Endothelial cell of umbilical vein (primary cell): Measurements from ENCODE around the gene FAM53B. TPM values are rescaled to one million over a fixed set of nuclear protein-coding genes. Genes with fewer than 3 reads are reported as not detected.

Experiments used
- BruUV-seq: library from RNA; stranded (reverse); fragments of 400-500 nt; replicated peaks from 2 replicates; lab custom pipeline; 2021; lab: Mats Ljungman, UMichigan
- CTCF ChIA-PET: fragments of 300-600, 350-600 bp; sonication (Branson Sonifier 250); formaldehyde crosslinking; loops from one replicate; lab custom pipeline; 2021; ENCODE audit warnings: antibody characterized with exemption, inconsistent platforms; lab: Charles Lee
- POLR2A ChIA-PET: fragments of 300-600, 350-600 bp; sonication (Branson Sonifier 250); formaldehyde crosslinking; loops from one replicate; lab custom pipeline; 2021; ENCODE audit warnings: antibody characterized with exemption, inconsistent platforms; lab: Charles Lee
- DNase-seq: peaks from one replicate; pipeline ENCODE4 v3.0.0-alpha.2; 2011; ENCODE audit warnings: low read depth, low spot score
- FAIRE-seq: peaks from 2 replicates; lab custom pipeline; 2011; peaks lifted over from hg19 to GRCh38; lab: Jason Lieb, UNC
- H2AFZ ChIP-seq: 2 replicates; pipeline ENCODE4 v1.6.0; 2012; ENCODE audit warnings: low read depth, low read length, control low read depth, inconsistent platforms
- H3K27ac ChIP-seq: 2 replicates; pipeline ENCODE4 v1.5.1; 2011; ENCODE audit warnings: low read depth, mild to moderate bottlenecking, control low read depth, low read length, moderate library complexity; ENCODE audit not compliant: insufficient read depth
- H3K27me3 ChIP-seq, 2 experiments: 2 replicates each; pipeline versions ENCODE4 v1.6.0 to v1.6.1; 2011; ENCODE audit warnings: low read length in 2 of 2, mixed read lengths in 1 of 2; ENCODE audit not compliant: control insufficient read depth in 2 of 2, insufficient read depth in 2 of 2
- H3K36me3 ChIP-seq, 2 experiments: 2 replicates in 1 of 2; 3 replicates in 1 of 2; pipeline ENCODE4 v1.5.1; 2011; ENCODE audit warnings: low read length in 2 of 2, mild to moderate bottlenecking in 1 of 2, moderate library complexity in 1 of 2; ENCODE audit not compliant: control insufficient read depth in 2 of 2, insufficient read depth in 2 of 2; ENCODE audit errors: extremely low read depth in 1 of 2
- H3K4me1 ChIP-seq: 3 replicates; pipeline ENCODE4 v1.5.1; 2011; ENCODE audit warnings: mild to moderate bottlenecking, low read length; ENCODE audit not compliant: control insufficient read depth, insufficient read depth; ENCODE audit errors: extremely low read depth
- H3K4me2 ChIP-seq: 2 replicates; pipeline ENCODE4 v1.6.1; 2011; ENCODE audit warnings: low read length, control low read depth, mixed read lengths; ENCODE audit not compliant: insufficient read depth
- H3K4me3 ChIP-seq, 3 experiments: fragments of 200-600 bp in 1 of 3; sonication (generic), shearing (Covaris generic) in 1 of 3; replicated peaks in 1 of 3; 2 replicates each; pipeline ENCODE4 v1.5.1; 2011 to 2016; ENCODE audit warnings: control low read depth in 3 of 3, low read length in 3 of 3, mild to moderate bottlenecking in 2 of 3, inconsistent platforms in 1 of 3, low read depth in 1 of 3, moderate library complexity in 1 of 3; ENCODE audit not compliant: insufficient read depth in 1 of 3
- H3K79me2 ChIP-seq: 2 replicates; pipeline ENCODE4 v1.6.0; 2012; ENCODE audit warnings: low read length, inconsistent platforms; ENCODE audit not compliant: control insufficient read depth, insufficient read depth
- H3K9ac ChIP-seq: replicated peaks from 2 replicates; pipeline ENCODE3; 2011; ENCODE audit warnings: low read length, control low read depth; ENCODE audit not compliant: insufficient read depth; ENCODE audit errors: extremely low read depth
- H3K9me1 ChIP-seq: replicated peaks from 3 replicates; pipeline ENCODE4 v1.6.0; 2011; ENCODE audit warnings: mild to moderate bottlenecking, low read length; ENCODE audit not compliant: control insufficient read depth, insufficient read depth; ENCODE audit errors: extremely low read depth
- H3K9me3 ChIP-seq: replicated peaks from 2 replicates; pipeline ENCODE4 v1.5.1; 2012; ENCODE audit warnings: low read length, inconsistent platforms; ENCODE audit not compliant: control insufficient read depth, insufficient read depth
- H4K20me1 ChIP-seq: replicated peaks from 2 replicates; pipeline ENCODE3; 2011; ENCODE audit warnings: mild to moderate bottlenecking, low read length; ENCODE audit not compliant: control insufficient read depth, insufficient read depth; ENCODE audit errors: extremely low read depth
- EZH2 ChIP-seq: IDR thresholded peaks from 2 replicates; pipeline ENCODE4 v1.6.1; 2012; ENCODE audit warnings: borderline replicate concordance, low read depth, mild to moderate bottlenecking, moderate library complexity, low read length, inconsistent platforms; ENCODE audit not compliant: severe bottlenecking
- FOS ChIP-seq: IDR thresholded peaks from 2 replicates; pipeline ENCODE4 v1.6.1; 2011; ENCODE audit warnings: mild to moderate bottlenecking, low read length, moderate library complexity, borderline replicate concordance; ENCODE audit not compliant: insufficient read depth
- GATA2 ChIP-seq: IDR thresholded peaks from 2 replicates; pipeline ENCODE4 v1.7.0; 2011; ENCODE audit warnings: low read depth, mild to moderate bottlenecking, moderate library complexity, mixed read lengths, low read length; ENCODE audit not compliant: insufficient read length, insufficient read depth
- JUN ChIP-seq: IDR thresholded peaks from 2 replicates; pipeline ENCODE4 v1.6.1; 2011; ENCODE audit warnings: borderline replicate concordance, low read depth; ENCODE audit not compliant: insufficient read length, insufficient read depth
- MAX ChIP-seq: IDR thresholded peaks from 2 replicates; pipeline ENCODE4 v1.6.1; 2011; ENCODE audit not compliant: insufficient read depth, insufficient read length
- MYC ChIP-seq: IDR thresholded peaks from one replicate; pipeline ENCODE4 v1.6.1; 2011; ENCODE audit warnings: mild to moderate bottlenecking, low read depth, low read length
- POLR2A ChIP-seq: IDR thresholded peaks from 2 replicates; pipeline ENCODE4 v1.6.1; 2012; ENCODE audit warnings: low read depth, mild to moderate bottlenecking, control low read depth, low read length
- POLR2AphosphoS5 ChIP-seq: IDR thresholded peaks from 2 replicates; pipeline ENCODE4 v1.6.1; 2012; ENCODE audit warnings: low read depth, mild to moderate bottlenecking, control low read depth, low read length, moderate library complexity; ENCODE audit not compliant: insufficient read depth
- dilution Hi-C: fragments of 300-500 bp; cut with MboI; formaldehyde crosslinking; loops from one replicate; pipeline ENCODE4 v1.15.0; 2019; ENCODE audit warnings: low sequenced_read_pairs; ENCODE audit not compliant: extremely low pct_ligation_motif_present
- intact Hi-C: fragments of 100-400 bp; cut with micrococcal nuclease; formaldehyde crosslinking; loops from one replicate; pipeline ENCODE4 v1.10.0; 2022
- polyA plus RNA-seq, 4 experiments: library from polyadenylated mRNA; depleted of rRNA in 3 of 4; stranded (reverse) in 3 of 4; unstranded in 1 of 4; fragments of >200 nt; gene quantifications; 2 replicates each; pipeline versions ENCODE4 v1.2.1 to v1.2.3, GENCODE V29; 2011 to 2012; ENCODE audit warnings: missing spikeins in 1 of 4
- total RNA-seq: library from RNA; stranded (reverse); gene quantifications from 2 replicates; pipeline ENCODE4 v1.2.3, GENCODE V29; 2021
- TF ChIP-seq, protein P1 (sequence below), 2 donors: IDR thresholded peaks; 1 replicate in 1 of 2; 2 replicates in 1 of 2; pipeline ENCODE4 v1.5.1; 2011; ENCODE audit warnings: low read length in 2 of 2, mild to moderate bottlenecking in 2 of 2, moderate library complexity in 2 of 2, control low read depth in 1 of 2, inconsistent platforms in 1 of 2, low read depth in 1 of 2; ENCODE audit not compliant: insufficient read depth in 1 of 2; ENCODE audit errors: extremely low read depth in 1 of 2

FAM53B gene
- total and polyA plus RNA-seq, 2 donors (not counting 3 experiments of a cell fraction or from before 2014, with no cell fraction given): 8.5 to 21.1 TPM

GRCh38 chr10:124576526-124577420 is 167.4 kb downstream of the FAM53B start:
- H3K36me3 ChIP-seq: no peaks in the 10 kb centered on the region
- no peak overlapping the region for H3K9ac ChIP-seq
- H3K4me3 ChIP-seq: no peak overlapping the region
- DNase-seq: no peak
- H4K20me1 ChIP-seq: no peaks in the 10 kb centered on the region
- peaks cover 0 to 3% of the 10 kb centered on the region in 2 experiments for H3K27me3 ChIP-seq
- FAIRE-seq: no peak
- intact Hi-C loops (no loop called here), dilution Hi-C loops (no loop called here)
- H3K9me3 ChIP-seq: no peaks in the 10 kb centered on the region
- TF ChIP-seq EZH2 (no peak), JUN (no peak), GATA2 (no peak), MAX (no peak), POLR2AphosphoS5 (no peak), FOS (no peak), POLR2A (no peak), MYC (no peak)
- TF ChIP-seq, protein P1, sequence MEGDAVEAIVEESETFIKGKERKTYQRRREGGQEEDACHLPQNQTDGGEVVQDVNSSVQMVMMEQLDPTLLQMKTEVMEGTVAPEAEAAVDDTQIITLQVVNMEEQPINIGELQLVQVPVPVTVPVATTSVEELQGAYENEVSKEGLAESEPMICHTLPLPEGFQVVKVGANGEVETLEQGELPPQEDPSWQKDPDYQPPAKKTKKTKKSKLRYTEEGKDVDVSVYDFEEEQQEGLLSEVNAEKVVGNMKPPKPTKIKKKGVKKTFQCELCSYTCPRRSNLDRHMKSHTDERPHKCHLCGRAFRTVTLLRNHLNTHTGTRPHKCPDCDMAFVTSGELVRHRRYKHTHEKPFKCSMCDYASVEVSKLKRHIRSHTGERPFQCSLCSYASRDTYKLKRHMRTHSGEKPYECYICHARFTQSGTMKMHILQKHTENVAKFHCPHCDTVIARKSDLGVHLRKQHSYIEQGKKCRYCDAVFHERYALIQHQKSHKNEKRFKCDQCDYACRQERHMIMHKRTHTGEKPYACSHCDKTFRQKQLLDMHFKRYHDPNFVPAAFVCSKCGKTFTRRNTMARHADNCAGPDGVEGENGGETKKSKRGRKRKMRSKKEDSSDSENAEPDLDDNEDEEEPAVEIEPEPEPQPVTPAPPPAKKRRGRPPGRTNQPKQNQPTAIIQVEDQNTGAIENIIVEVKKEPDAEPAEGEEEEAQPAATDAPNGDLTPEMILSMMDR (IDR thresholded peaks at IDR 0.05; ENCODE audit: extremely low read depth in 1 of 2, insufficient read depth in 1 of 2, low read depth in 1 of 2, low read length in 2 of 2): no peak
- no peaks in the 10 kb centered on the region for H3K4me1 ChIP-seq
- H2AFZ ChIP-seq: no peak overlapping the region
- H3K4me2 ChIP-seq: no peak overlapping the region
- no peak overlapping the region for H3K27ac ChIP-seq
- no peaks in the 10 kb centered on the region for H3K9me1 ChIP-seq
- H3K79me2 ChIP-seq: no peaks in the 10 kb centered on the region
- no TSS peak for BruUV-seq
- ChIA-PET CTCF (interaction anchor here (0.6 to 1.0 kb wide), 3 partner anchors 18 to 425 kb away, joined by 3 read pairs; no protein-coding TSS in a partner anchor), POLR2A (no interaction called here)
